H9 (cell line): Measurements from ENCODE around the gene GDI2. TPM values are rescaled to one million over a fixed set of nuclear protein-coding genes. Genes with fewer than 3 reads are reported as not detected.

Source experiments
- DNase-seq: peaks from one replicate; pipeline ENCODE4 v3.0.0-alpha.2; 2017
- H2AFZ ChIP-seq: one replicate; pipeline ENCODE4 v1.6.1; 2013; ENCODE audit warnings: mild to moderate bottlenecking, low read length, control low read depth, moderate library complexity
- H2AK5ac ChIP-seq: 2 replicates; pipeline ENCODE4 v1.6.1; 2013; ENCODE audit warnings: low read length, control low read depth, mixed read lengths; ENCODE audit not compliant: insufficient read length
- H2BK120ac ChIP-seq: one replicate; pipeline ENCODE4 v1.6.1; 2013; ENCODE audit warnings: low read depth, mild to moderate bottlenecking, low read length, control low read depth, inconsistent platforms; ENCODE audit not compliant: poor library complexity, severe bottlenecking
- H2BK12ac ChIP-seq: 2 replicates; pipeline ENCODE4 v1.6.1; 2013; ENCODE audit warnings: low read length, control low read depth, mixed read lengths, low read depth; ENCODE audit not compliant: insufficient read length
- H2BK15ac ChIP-seq: 2 replicates; pipeline ENCODE4 v1.6.1; 2013; ENCODE audit warnings: low read depth, low read length, control low read depth
- H2BK20ac ChIP-seq: one replicate; pipeline ENCODE4 v1.6.1; 2013; ENCODE audit warnings: low read depth, mild to moderate bottlenecking, low read length, control low read depth, inconsistent platforms; ENCODE audit not compliant: poor library complexity, severe bottlenecking
- H2BK5ac ChIP-seq: 2 replicates; pipeline ENCODE4 v1.6.1; 2013; ENCODE audit warnings: low read length, control low read depth, mixed read lengths; ENCODE audit not compliant: insufficient read length
- H3K14ac ChIP-seq: 2 replicates; pipeline ENCODE4 v1.6.1; 2013; ENCODE audit warnings: low read length, control low read depth; ENCODE audit not compliant: insufficient read depth
- H3K18ac ChIP-seq: 2 replicates; pipeline ENCODE4 v1.6.1; 2013; ENCODE audit warnings: low read depth, mild to moderate bottlenecking, mixed read lengths, low read length, control low read depth; ENCODE audit not compliant: insufficient read length
- H3K23ac ChIP-seq: 2 replicates; pipeline ENCODE4 v1.6.1; 2013; ENCODE audit warnings: low read length, control low read depth, mixed read lengths, low read depth; ENCODE audit not compliant: insufficient read length
- H3K23me2 ChIP-seq: 2 replicates; pipeline ENCODE4 v1.6.1; 2013; ENCODE audit warnings: low read depth, mild to moderate bottlenecking, mixed read lengths, low read length, control low read depth; ENCODE audit not compliant: insufficient read length, poor library complexity, severe bottlenecking
- H3K27ac ChIP-seq: 2 replicates; pipeline ENCODE4 v1.5.1; 2013; ENCODE audit warnings: low read length, control low read depth, mixed read lengths, low read depth; ENCODE audit not compliant: insufficient read length
- H3K27me3 ChIP-seq: 2 replicates; pipeline ENCODE4 v1.6.1; 2013; ENCODE audit warnings: low read length, control low read depth, inconsistent platforms; ENCODE audit not compliant: insufficient read depth
- H3K4ac ChIP-seq: 2 replicates; pipeline ENCODE4 v1.6.1; 2013; ENCODE audit warnings: low read depth, mild to moderate bottlenecking, control low read depth, inconsistent platforms, low read length, moderate library complexity
- H3K4me1 ChIP-seq: 2 replicates; pipeline ENCODE4 v1.6.1; 2013; ENCODE audit warnings: low read length, control low read depth, inconsistent platforms; ENCODE audit not compliant: insufficient read depth
- H3K4me2 ChIP-seq: 2 replicates; pipeline ENCODE4 v1.6.1; 2013; ENCODE audit warnings: low read length, control low read depth, mixed read lengths; ENCODE audit not compliant: insufficient read length, insufficient read depth
- H3K56ac ChIP-seq: 2 replicates; pipeline ENCODE4 v1.6.1; 2013; ENCODE audit warnings: low read depth, mild to moderate bottlenecking, mixed read lengths, low read length, control low read depth; ENCODE audit not compliant: insufficient read length
- H3K79me1 ChIP-seq: 2 replicates; pipeline ENCODE4 v1.6.1; 2013; ENCODE audit warnings: low read depth, mild to moderate bottlenecking, moderate library complexity, low read length, control low read depth, inconsistent platforms; ENCODE audit not compliant: insufficient read depth, poor library complexity, severe bottlenecking
- H3K79me2 ChIP-seq: 2 replicates; pipeline ENCODE4 v1.6.1; 2013; ENCODE audit warnings: low read length, control low read depth, inconsistent platforms; ENCODE audit not compliant: insufficient read depth
- H3K9ac ChIP-seq: 2 replicates; pipeline ENCODE4 v1.6.1; 2013; ENCODE audit warnings: low read length, control low read depth, mixed read lengths; ENCODE audit not compliant: insufficient read length; ENCODE audit errors: extremely low read depth
- H3K9me3 ChIP-seq: one replicate; pipeline ENCODE4 v1.6.1; 2013; ENCODE audit warnings: low read depth, low read length, inconsistent platforms; ENCODE audit not compliant: control insufficient read depth
- H3T11ph ChIP-seq: one replicate; pipeline ENCODE4 v1.6.1; 2013; ENCODE audit warnings: mild to moderate bottlenecking, low read length, control low read depth, inconsistent platforms
- H4K20me1 ChIP-seq: one replicate; pipeline ENCODE4 v1.6.1; 2013; ENCODE audit not compliant: control insufficient read depth, insufficient read length, insufficient read depth
- H4K5ac ChIP-seq: 2 replicates; pipeline ENCODE4 v1.6.1; 2013; ENCODE audit warnings: low read depth, mild to moderate bottlenecking, mixed read lengths, low read length, control low read depth; ENCODE audit not compliant: insufficient read length
- H4K8ac ChIP-seq: replicated peaks from 2 replicates; pipeline ENCODE4 v1.6.1; 2013; ENCODE audit warnings: low read length, control low read depth, mixed read lengths, low read depth; ENCODE audit not compliant: insufficient read length
- H4K91ac ChIP-seq: 2 replicates; pipeline ENCODE4 v1.6.1; 2013; ENCODE audit warnings: low read depth, mild to moderate bottlenecking, moderate library complexity, mixed read lengths, low read length, control low read depth; ENCODE audit not compliant: insufficient read length
- H3K27ac Mint-ChIP-seq, 3 experiments: 2 replicates in 2 of 3; 3 replicates in 1 of 3; pipeline ENCODE4 v1.8.0; 2020 to 2021; ENCODE audit warnings: mixed read lengths in 3 of 3, mild to moderate bottlenecking in 1 of 3, moderate library complexity in 1 of 3
- H3K27me3 Mint-ChIP-seq: 2 replicates; pipeline ENCODE4 v1.8.0; 2021; ENCODE audit warnings: low read depth, mild to moderate bottlenecking, moderate library complexity, mixed read lengths
- H3K36me3 Mint-ChIP-seq, 3 experiments: 2 replicates in 2 of 3; 3 replicates in 1 of 3; pipeline ENCODE4 v1.8.0; 2020 to 2021; ENCODE audit warnings: low read depth in 3 of 3, mixed read lengths in 3 of 3; ENCODE audit not compliant: insufficient read depth in 1 of 3
- H3K4me1 Mint-ChIP-seq, 2 experiments: 2 replicates each; pipeline ENCODE4 v1.8.0; 2020; ENCODE audit warnings: mixed read lengths in 2 of 2
- H3K4me3 Mint-ChIP-seq, 2 experiments: 2 replicates in 1 of 2; 3 replicates in 1 of 2; pipeline ENCODE4 v1.8.0; 2020 to 2021; ENCODE audit warnings: mild to moderate bottlenecking in 2 of 2, mixed read lengths in 2 of 2, moderate library complexity in 1 of 2
- H3K9me3 Mint-ChIP-seq, 2 experiments: 2 replicates in 1 of 2; 3 replicates in 1 of 2; pipeline ENCODE4 v1.8.0; 2020; ENCODE audit warnings: mild to moderate bottlenecking in 2 of 2, mixed read lengths in 2 of 2, moderate library complexity in 1 of 2
- WGBS: extraction: QIAGEN DNeasy Blood & Tissue Kit; methylation state at CpG from one replicate; pipeline ENCODE4 v1.1.7; 2013; ENCODE audit warnings: missing lambda C conversion rate, low lambda C conversion rate, mixed read lengths; ENCODE audit not compliant: insufficient read length; ENCODE audit errors: extremely low coverage; 5-methylcytosine and 5-hydroxymethylcytosine counted together
- total RNA-seq: library from RNA; stranded (reverse); gene quantifications from 2 replicates; pipeline ENCODE4 v1.2.1, GENCODE V29; 2021
- TF ChIP-seq, protein P1 (sequence below): fragments of 200-600 bp; sonication (generic); conservative IDR thresholded peaks from 3 replicates; pipeline ENCODE4 v1.8.0; 2021; ENCODE audit warnings: antibody characterized with exemption, mild to moderate bottlenecking

GDI2 gene
- total RNA-seq, 1 experiment from 2014 or later, result 351 TPM

- Mint-ChIP-seq H3K4me1 (peaks cover 0 to 3% of the 10 kb centered on the region in 2 experiments; a peak in 1 of 4 replicates), H3K9me3 (no peaks in the 10 kb centered on the region), H3K36me3 (no peaks in the 10 kb centered on the region), H3K4me3 (no peak overlapping the region), H3K27me3 (peaks cover 2% of the 10 kb centered on the region; the same call in 1 of the 2 replicates), H3K27ac (peak overlapping the region in 1 of 3 experiments; percentile 57; a peak in 1 of 7 replicates)
- no peak overlapping the region for H3K14ac ChIP-seq
- no peak overlapping the region for H2BK12ac ChIP-seq
- H2BK20ac ChIP-seq, result no peak overlapping the region
- H2AK5ac ChIP-seq, result no peak overlapping the region
- no peak overlapping the region for H3K4ac ChIP-seq
- no peaks in the 10 kb centered on the region for H3K27me3 ChIP-seq
- no peak overlapping the region for H3K27ac ChIP-seq
- no peak overlapping the region for H2AFZ ChIP-seq
- no peak overlapping the region for H3T11ph ChIP-seq
- no peak overlapping the region for H2BK5ac ChIP-seq
- no CpG with 5 or more reads among the region's 8 CpGs for WGBS
- H3K23me2 ChIP-seq, result no peaks in the 10 kb centered on the region
- H3K9ac ChIP-seq, result no peak overlapping the region
- TF ChIP-seq, protein P1, sequence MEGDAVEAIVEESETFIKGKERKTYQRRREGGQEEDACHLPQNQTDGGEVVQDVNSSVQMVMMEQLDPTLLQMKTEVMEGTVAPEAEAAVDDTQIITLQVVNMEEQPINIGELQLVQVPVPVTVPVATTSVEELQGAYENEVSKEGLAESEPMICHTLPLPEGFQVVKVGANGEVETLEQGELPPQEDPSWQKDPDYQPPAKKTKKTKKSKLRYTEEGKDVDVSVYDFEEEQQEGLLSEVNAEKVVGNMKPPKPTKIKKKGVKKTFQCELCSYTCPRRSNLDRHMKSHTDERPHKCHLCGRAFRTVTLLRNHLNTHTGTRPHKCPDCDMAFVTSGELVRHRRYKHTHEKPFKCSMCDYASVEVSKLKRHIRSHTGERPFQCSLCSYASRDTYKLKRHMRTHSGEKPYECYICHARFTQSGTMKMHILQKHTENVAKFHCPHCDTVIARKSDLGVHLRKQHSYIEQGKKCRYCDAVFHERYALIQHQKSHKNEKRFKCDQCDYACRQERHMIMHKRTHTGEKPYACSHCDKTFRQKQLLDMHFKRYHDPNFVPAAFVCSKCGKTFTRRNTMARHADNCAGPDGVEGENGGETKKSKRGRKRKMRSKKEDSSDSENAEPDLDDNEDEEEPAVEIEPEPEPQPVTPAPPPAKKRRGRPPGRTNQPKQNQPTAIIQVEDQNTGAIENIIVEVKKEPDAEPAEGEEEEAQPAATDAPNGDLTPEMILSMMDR, result no peak
- H3K9me3 ChIP-seq, result no peaks in the 10 kb centered on the region
- no peak overlapping the region for H2BK120ac ChIP-seq
- H3K79me2 ChIP-seq, result no peaks in the 10 kb centered on the region
- H4K8ac ChIP-seq, result no peak overlapping the region
- no peak overlapping the region for H3K4me2 ChIP-seq
- H3K4me1 ChIP-seq, result no peaks in the 10 kb centered on the region
- no peak overlapping the region for H2BK15ac ChIP-seq
- no peak overlapping the region for H3K56ac ChIP-seq
- H3K79me1 ChIP-seq, result no peaks in the 10 kb centered on the region
- H4K5ac ChIP-seq, result no peak overlapping the region
- no peak overlapping the region for H4K91ac ChIP-seq
- no peak overlapping the region for H3K23ac ChIP-seq
- H3K18ac ChIP-seq, result no peak overlapping the region
- no peak for DNase-seq
- no peaks in the 10 kb centered on the region for H4K20me1 ChIP-seq
Observed at GRCh38 chr10:5831446-5831782, 18.2 kb upstream of the GDI2 start.
